ENCODE measurements around the gene DCC.

- no peak for TF ChIP-seq POLR3A (IDR thresholded peaks at IDR 0.05; ENCODE audit: borderline replicate concordance, extremely low read depth, insufficient read depth, insufficient read length)
- no peak for TF ChIP-seq MLLT1 (IDR thresholded peaks at IDR 0.05)
- TF ChIP-seq SMARCA5 (IDR thresholded peaks at IDR 0.05) = no peak
- no peak for TF ChIP-seq CTCF (IDR thresholded peaks at IDR 0.05 in 2 of 3, conservative IDR thresholded peaks at IDR 0.05 in 1 of 3; ENCODE audit: insufficient read depth in 2 of 3, low read depth in 1 of 3, low read length in 3 of 3)
- TF ChIP-seq CREB1 (IDR thresholded peaks at IDR 0.05) = no peak
- TF ChIP-seq CREB1 (CRISPR knock-in tag; IDR thresholded peaks at IDR 0.05) = no peak
- no peak for TF ChIP-seq CHD1 (IDR thresholded peaks at IDR 0.05; ENCODE audit: low read length)
- no peak for TF ChIP-seq PHF21A (IDR thresholded peaks at IDR 0.05; ENCODE audit: borderline replicate concordance, low read depth)
- no peak for TF ChIP-seq CEBPB (tag; IDR thresholded peaks at IDR 0.05)
- TF ChIP-seq POLR2AphosphoS5 (IDR thresholded peaks at IDR 0.05; ENCODE audit: control insufficient read depth, insufficient read depth, low read depth, low read length) = no peak
- no peak for TF ChIP-seq SP1 (CRISPR knock-in tag; IDR thresholded peaks at IDR 0.05)
- no peak for TF ChIP-seq MYC (IDR thresholded peaks at IDR 0.05; ENCODE audit: low read depth, low read length)
- no peak for TF ChIP-seq MYC (CRISPR knock-in tag; IDR thresholded peaks at IDR 0.05; ENCODE audit: borderline replicate concordance, low read depth)
- TF ChIP-seq PATZ1 (CRISPR knock-in tag; IDR thresholded peaks at IDR 0.05; ENCODE audit: borderline replicate concordance) = no peak
- no peak for TF ChIP-seq HMGXB4 (CRISPR knock-in tag; IDR thresholded peaks at IDR 0.05)
- no peak for TF ChIP-seq GABPA (tag; conservative IDR thresholded peaks at IDR 0.05; ENCODE audit: low read depth)
These were observed 1191.2 kb downstream of the DCC start for GRCh38 chr18:53531187-53531586.

Measured in K562 (cell line).